ENCODE results near the gene SCGB3A1.

Gene SCGB3A1

DNA sequence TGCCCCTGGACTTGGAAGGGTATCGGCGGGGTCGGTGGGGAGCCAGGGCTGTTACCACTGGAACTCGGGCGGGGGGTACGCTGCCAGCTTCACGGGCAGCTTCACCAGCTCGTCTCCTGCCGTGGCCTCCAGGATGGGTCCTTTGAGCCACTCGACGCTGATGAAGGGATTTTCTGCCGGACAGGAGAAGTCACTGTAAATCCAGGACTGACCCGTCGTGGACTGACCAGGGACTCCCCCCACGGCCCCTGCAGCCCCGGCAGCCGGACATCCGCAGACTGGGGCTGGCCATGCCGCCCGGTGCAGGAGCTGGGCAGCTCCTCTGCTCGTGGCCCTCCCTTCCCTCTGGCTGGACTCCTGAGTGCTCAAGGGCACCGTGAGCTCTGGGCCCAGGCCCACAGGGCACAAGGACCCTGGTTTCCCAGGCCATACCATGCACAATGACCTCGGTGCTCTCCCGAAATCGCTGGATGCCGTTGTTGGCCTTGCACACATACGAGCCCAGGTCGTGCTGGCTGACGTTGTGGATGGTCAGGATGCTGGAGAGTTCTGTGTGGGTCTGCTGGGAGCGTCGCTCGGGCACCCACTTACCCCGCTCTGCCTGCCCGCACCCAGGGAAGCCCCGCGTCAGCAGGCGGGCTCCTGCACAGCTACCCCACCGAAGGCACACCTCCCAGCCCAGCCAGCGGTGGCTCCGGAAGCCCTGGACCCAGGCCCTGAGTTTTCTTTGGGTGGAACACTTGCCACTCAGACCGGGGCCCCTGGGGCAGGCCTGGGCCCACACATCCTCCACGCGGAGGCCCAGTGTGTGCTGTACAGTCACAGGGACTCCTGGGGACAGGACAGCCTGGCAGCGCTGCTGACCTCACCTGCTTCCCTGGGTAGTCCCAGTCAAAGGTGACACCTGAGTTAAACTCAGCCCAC lies 37.8 kb upstream of the SCGB3A1 start:
- DNase-seq (ENCODE audit: low spot score) = no peak
- TF ChIP-seq, protein P1, sequence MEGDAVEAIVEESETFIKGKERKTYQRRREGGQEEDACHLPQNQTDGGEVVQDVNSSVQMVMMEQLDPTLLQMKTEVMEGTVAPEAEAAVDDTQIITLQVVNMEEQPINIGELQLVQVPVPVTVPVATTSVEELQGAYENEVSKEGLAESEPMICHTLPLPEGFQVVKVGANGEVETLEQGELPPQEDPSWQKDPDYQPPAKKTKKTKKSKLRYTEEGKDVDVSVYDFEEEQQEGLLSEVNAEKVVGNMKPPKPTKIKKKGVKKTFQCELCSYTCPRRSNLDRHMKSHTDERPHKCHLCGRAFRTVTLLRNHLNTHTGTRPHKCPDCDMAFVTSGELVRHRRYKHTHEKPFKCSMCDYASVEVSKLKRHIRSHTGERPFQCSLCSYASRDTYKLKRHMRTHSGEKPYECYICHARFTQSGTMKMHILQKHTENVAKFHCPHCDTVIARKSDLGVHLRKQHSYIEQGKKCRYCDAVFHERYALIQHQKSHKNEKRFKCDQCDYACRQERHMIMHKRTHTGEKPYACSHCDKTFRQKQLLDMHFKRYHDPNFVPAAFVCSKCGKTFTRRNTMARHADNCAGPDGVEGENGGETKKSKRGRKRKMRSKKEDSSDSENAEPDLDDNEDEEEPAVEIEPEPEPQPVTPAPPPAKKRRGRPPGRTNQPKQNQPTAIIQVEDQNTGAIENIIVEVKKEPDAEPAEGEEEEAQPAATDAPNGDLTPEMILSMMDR (IDR thresholded peaks at IDR 0.05; ENCODE audit: extremely low read depth, missing control alignments) = no peak

DNA sequence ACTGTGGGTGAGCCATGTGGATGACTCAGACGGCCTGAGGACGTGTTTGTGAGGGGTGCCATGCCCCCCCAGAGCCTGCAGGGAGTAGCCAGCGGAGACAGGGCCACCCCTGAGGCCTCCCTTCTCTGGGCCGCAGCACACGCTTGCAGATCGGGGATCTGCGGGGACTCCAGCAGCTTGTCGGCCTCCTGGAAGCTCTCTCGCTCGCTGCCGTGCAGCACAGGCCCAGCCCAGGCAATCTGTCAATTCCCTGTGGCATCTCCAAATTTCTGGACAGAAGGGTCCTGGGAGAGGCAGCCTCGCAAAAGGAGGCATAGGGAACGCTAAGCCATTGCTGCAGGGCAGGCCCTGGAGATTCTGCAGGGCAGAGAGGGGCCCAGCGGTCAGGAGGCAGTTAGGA lies 36.9 kb upstream of the SCGB3A1 start:
- TF ChIP-seq, protein P1 (IDR thresholded peaks at IDR 0.05; ENCODE audit: extremely low read depth, missing control alignments) = no peak
- DNase-seq (ENCODE audit: low spot score) = no peak

DNA sequence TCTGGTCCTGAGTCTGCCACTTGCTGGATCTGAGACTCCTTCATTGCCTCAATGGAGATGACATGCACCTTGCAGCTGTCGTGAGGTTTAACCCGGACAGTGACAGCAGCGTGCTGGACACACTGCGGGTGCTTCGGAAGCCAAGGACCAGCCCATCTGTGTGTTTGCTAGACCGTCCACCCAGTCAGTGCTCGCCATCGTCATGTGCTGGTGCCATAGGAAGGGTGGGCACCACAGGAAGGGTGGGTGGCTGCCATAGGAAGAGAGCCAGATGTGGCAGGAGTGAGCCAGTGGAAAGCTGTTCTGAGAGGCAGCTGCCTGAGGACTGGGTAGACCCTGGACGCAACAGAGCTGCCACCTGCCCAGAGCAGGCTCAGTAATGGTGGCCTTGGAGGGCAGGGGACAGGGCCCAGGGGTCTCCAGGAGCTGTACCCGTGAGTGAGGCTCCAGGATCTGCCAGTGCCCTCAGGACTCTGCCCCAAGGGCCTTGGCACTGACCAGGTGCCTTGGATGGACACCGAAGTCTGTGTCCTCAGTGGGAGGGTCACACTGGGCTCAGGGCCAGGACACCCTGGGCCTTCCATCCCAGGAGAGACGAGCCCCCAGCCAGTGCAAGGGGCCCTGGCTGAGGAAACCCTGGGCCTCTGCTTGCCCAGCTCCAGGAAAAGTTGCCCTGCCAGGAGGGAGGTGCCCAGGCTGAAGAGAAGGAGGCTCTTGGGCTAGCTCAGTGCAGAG lies 36.3 kb upstream of the SCGB3A1 start:
- DNase-seq (ENCODE audit: low spot score) = no peak
- TF ChIP-seq, protein P1 (IDR thresholded peaks at IDR 0.05; ENCODE audit: extremely low read depth, missing control alignments) = no peak

DNA sequence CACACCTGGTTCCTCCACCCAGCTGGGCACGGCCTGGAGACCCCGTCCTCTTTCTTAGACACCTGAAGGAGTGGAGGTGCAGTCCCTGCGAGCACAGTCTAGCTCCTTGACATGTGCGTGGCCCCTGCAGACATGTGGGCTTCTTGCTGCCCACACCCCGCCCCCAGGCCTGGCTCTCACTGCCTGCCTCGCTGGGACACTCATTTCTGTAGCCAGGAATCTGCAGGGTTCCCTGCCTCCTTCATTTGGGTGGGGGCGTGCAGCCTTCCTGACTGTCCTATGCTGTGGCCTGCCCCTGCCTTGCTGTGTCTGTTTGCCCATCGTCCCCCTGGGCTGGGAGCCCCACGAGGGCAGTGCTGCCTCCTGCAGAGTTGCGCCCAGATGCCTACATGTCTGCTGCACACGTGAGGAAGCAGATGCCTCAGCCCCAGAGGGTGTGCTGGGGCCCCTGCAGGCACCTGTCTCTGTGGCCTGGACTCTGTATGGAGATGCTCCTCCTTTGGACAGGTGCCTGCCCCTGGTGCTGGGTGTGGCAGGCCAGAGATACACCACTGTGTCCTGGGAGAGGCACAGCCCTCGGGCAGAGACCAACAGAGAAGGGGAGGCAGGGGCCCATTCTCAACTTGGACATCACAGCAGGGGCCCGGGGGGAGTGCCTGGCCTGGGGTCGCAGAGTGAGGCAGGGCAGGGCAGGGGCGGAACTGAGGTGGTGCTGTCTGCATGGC lies 35.5 kb upstream of the SCGB3A1 start:
- DNase-seq (ENCODE audit: low spot score) = no peak
- TF ChIP-seq, protein P1 (IDR thresholded peaks at IDR 0.05; ENCODE audit: extremely low read depth, missing control alignments) = no peak

DNA sequence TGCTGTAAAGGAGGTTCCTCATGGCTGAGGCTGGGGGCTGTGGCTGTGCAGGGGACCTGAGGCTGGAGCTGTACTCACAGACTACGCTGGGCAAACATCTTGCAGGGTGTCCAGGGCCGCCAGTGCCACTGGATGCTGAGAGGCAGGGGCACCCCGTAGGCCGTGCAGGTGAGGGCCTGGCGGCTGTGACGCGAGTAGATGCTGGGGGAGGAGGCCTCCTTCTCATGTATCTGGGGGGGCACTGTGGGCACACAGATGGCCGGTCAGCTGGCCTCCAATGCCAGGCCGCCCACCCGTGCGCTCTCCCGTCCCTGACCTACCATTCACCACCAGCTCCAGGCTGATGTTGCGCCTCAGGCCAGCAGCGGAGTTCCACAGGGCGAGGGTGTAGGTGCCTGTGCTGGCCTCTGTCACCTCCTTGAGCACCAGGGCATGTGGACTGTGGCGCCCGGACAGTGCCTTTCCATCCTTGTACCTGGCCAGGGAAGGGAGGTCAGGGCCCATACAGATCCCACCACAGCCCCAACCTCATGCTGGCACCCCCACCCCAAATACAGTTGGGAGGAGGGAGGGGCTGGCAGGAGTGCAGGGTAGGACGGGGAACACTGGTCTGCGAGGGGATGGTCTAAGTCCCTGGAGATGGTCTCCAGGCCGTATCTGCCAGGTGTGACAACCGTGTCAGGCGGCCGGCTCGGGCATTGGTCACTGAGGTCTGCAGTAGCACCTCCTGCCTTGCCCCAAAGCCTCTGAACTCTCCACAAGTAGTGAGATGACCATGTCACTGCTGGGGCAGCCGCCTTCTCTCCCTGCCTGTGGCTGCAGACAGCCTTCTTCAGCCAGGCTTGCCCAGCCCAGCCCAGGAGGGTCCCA lies 34.7 kb upstream of the SCGB3A1 start:
- TF ChIP-seq, protein P1 (IDR thresholded peaks at IDR 0.05; ENCODE audit: extremely low read depth, missing control alignments) = no peak
- no peak for DNase-seq (ENCODE audit: low spot score)

DNA sequence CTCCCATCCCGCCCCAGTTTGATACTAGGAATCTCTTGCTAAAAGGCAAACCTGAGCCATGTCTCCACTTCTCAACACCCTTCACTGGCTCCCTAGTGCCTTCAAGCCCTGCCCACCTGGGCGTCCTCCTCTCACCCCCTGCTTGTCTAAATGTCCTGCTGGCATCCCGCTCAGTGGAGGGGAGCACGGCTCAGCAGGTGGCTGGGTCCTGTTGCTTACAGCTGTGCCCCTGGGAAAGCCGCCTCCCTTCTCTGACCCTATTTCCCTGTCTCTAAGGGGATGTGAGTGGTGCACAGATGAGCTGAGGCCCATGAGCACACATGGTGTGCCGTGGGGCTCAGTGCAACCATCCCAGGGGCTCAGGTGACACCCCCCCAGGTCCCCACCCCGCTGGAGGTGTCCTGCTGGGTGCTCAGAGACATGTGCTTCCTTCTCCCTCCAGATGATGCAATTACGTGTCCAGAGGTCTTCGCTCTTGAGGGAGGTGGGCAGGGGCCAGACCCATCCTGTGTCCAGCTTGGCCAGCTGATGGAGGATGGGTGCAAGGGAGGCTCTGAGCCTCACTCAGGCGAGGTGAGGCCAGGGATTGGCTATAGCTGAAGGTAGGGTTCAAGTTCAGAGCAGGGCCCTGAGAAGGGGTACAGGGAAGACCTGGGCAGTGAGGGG lies 34.0 kb upstream of the SCGB3A1 start:
- TF ChIP-seq, protein P1 (IDR thresholded peaks at IDR 0.05; ENCODE audit: extremely low read depth, missing control alignments) = no peak
- DNase-seq (ENCODE audit: low spot score) = no peak
